RKO (cell line): ENCODE data around the gene SLC18A3.

ENCODE experiments used
- DNase-seq: peaks from one replicate; pipeline ENCODE4 v3.0.0-alpha.2; 2016; ENCODE audit warnings: low spot score

SLC18A3 gene

DNA sequence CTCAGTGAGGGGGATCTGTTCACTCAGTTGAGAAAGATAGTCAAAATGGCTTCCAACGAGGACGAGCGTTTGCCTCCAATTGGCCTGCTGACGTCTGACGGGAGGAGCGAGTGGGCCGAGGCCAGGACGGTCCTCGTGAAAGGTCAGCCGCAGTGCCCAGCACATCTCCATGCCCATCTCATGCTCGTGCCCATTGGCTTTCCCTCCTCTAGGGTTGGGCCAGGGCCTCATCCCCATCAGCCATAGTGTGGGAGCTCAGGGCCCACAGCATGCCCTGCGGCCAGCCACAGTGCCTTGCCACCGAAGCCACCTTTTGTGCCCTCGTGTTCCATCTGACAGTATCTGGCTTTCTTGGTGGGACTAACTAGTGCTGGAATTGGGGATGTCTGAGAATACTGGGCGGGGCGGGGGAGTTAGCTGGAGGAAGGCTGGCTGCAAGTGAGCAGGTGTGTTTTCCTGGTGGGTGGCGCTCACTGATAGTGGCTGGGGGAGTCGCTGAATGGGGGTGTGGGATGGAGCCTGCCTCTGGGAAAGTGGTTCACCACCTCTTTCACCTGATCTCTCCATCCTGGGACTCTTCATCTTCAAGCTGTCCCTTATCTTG, 17.6 kb downstream of the SLC18A3 start:
- DNase-seq: no peak

DNA sequence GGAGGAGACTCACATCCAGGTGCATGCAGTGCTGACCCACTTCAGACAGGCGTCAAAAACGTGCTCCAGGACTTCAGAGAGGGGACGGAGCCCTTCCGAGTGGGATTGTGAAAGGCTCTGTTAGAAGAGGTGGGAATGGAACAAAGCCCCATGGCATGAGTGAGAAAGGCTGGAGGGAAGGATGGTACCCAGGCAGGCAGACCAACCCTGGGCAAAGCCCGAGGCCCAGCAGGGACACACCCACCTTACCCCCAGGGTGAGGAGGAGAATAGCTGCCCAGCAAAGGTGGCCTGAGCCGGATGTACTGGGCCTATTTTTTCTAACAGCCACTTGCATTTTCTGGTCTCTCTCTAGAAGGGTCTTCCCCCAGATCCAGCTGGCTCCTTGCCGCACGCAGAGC, 18.5 kb downstream of the SLC18A3 start:
- no peak for DNase-seq

DNA sequence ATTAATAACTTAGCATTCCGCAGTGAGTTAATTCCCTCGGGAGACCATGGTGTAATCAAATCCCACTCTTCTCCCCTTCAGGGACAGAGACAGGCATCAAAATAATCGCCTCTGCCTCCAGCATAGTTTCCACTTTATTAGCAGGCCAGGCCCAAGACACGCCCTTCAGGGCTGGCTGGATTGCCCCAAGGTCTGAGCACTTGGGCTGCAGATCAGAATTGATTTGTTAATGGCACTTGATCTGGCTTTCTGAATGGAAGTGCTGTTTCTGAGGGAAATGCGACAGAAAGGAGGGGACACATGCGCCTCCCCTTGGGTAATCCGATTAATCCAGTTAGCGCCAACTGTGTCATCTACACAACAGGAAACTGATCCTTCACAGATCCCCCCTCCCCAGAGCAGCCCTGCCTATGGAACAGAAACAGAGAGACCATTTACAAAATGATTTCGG, 19.3 kb downstream of the SLC18A3 start:
- no peak for DNase-seq

- no peak for DNase-seq
Measured at GRCh38 chr10:49631975-49632374, 21.9 kb downstream of the SLC18A3 start.

- peak; percentile 3 for DNase-seq
Measured at GRCh38 chr10:49632406-49633317, 22.6 kb downstream of the SLC18A3 start.

- DNase-seq: no peak
Measured at GRCh38 chr10:49633327-49634068, 23.4 kb downstream of the SLC18A3 start.

- DNase-seq: no peak
Measured at GRCh38 chr10:49634069-49634660, 24.1 kb downstream of the SLC18A3 start.

DNA sequence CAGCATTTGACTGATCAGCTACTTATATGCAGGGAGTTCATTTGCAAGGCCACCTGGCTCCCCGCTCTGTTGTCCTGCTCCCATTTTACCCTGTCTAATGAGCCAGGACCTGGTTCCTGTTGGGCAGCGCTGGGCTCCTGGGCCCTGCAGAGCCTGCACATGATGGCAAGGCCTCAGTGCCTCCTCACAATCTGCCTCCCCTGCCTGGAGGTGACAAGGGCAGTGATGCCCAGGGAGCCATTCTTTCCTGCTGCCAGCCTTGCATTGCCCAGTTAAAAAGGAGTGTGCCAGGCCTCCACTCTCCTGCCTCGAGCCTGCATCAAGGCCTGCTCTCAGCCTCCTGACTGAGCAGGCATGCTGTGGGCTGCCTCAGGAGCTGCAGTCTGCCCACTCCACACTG, 32.2 kb downstream of the SLC18A3 start:
- DNase-seq: no peak

DNA sequence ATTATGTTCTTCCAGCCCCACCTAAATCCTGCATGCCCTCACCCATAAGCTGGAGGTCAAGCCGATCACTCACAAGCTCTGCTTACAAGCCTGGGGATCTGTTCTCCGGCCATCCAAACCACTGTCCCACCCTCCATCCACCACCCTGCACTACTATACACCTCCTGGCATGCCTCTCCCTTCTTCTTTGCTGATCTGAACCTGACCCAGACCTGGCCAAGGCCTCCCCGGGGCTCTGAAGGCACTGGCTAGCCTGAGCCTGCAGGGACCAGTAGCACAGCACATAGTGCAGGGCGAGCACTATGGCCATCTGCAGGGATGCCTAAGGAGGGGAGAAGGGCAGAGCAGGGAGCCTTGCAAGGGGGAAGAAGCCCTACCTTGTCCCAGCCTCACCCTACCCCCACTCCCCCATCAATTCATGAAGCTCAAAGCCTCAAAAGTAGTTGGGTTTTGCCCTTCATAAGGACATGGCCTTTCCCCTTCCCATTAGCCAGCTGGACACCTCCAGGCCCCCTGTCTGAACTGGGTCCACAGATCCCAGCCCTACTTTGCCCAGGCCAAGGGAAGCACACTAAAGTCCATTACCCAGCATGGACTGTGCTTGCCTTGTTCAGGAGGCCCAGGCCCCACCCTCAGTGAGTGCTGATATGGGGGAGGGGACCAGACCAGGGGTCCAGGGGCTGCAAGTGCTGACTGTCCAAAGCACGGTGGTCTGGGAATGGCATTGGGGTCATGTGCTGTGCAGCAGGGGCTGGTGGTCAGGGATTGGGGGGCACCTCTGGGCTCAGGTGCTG, 33.3 kb downstream of the SLC18A3 start:
- DNase-seq: no peak

- DNase-seq: no peak
Measured at GRCh38 chr10:49644035-49644646, 34.0 kb downstream of the SLC18A3 start.

GRCh38 chr10:49645417-49645816, 35.3 kb downstream of the SLC18A3 start:
- DNase-seq: no peak

DNA sequence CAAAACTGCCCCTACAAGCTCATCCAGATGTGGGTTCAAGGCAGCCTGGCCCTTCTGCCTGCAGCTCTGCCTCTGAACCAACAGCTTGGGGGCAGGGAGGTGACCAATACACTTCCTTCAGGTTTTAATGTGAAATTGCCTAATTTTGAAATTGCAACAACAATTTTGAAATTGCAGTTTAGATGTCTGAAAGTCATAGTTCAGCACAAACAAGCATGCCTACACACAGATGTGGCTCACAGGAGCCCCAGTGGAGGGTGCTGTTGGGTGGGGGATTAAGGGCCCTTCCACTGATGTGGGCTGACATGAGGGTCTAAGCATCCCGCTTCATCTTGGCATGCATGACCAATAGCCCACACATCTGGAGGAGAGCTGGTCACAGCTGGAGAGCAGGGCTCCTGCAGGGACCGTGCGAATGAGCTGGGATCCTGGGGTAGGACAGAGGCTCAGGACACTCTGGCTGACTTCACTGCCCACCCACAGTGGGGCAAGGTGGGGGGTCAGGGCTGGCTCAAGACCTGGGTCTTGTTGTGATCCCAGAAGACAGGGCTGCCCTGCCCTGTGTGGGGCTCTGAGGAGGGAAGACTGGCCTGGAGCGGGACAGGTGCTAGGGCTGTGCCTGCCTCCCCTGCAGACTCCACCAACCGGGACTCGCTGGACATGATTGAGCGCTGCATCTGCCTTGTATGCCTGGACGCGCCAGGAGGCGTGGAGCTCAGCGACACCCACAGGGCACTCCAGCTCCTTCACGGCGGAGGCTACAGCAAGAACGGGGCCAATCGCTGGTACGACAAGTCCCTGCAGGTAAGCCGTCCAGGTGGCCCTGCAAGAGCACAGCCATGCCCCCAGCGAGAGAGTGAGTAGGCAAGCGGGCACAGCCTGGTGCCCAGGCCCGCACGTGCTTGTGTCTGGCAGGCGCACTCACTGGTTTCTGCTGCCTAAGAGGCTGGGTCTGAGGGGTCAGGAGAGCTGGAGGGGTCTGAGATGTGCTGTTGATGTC, 36.1 kb downstream of the SLC18A3 start:
- DNase-seq: no peak

DNA sequence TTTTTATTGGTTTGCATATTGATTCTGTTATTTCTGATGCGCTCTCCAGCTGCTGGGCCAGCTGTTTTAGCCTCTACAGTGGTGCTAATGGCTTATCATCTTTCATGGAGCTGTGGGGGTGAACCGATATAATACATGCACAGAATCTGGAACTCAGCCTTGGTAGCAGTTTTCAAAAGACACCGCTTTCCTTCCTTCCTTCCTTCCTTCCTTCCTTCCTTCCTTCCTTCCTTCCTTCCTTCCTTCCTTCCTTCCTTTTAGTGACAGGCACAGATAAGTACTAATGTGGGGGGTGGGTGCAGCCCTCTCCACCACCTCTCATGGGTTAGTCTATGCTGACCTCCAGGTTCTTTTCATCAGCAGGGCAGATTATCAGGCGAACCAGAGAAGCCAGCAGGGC, 37.4 kb downstream of the SLC18A3 start:
- DNase-seq: no peak

GRCh38 chr10:49647985-49648795, 38.1 kb downstream of the SLC18A3 start:
- no peak for DNase-seq

DNA sequence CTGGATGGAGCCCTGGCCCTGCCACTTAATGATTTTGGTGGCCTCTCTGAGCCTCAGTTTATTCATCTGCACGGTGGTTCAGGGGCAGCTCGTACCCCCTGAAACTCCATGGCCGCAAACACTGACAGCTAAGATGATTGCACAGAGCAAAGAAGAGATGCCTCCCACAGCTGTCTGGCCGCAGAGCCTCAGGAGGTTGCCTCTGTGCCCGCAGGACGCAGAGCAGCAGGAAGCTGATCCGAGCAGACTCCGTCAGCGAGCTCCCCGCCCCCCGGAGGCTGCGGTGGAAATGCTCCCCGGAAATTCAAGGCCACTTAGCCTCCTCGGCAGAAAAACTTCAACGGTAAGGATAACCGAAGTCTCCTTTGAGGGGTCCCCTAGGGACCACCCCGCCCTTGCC, 39.2 kb downstream of the SLC18A3 start:
- DNase-seq: no peak

GRCh38 chr10:49649936-49650723, 40.0 kb downstream of the SLC18A3 start:
- no peak for DNase-seq

DNA sequence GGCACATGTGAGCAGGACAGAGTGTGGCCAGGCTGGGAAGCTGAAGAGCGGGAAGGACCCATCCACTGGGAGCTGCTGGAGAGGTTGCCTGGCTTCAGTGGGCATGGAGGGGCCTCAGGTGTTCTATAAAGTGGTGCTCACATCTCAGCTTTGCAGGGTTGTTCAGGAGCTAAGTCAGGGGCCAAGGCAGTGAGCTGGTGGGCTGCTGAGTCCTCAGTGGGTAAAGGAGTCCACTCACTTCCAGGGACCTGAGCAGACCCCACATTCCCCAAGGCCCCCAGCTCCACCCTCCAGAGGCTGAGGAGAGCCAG, 40.6 kb downstream of the SLC18A3 start:
- DNase-seq: no peak
